ENCODE results near the gene PTPRR. TPM values are rescaled to one million over a fixed set of nuclear protein-coding genes. Genes with fewer than 3 reads are reported as not detected.

Gene PTPRR
- total and polyA plus RNA-seq, 2 of the 4 experiments (the other 2 are of a cell fraction) = 0.18 to 0.21 TPM

GRCh38 chr12:70788774-70789173, 131.8 kb downstream of the PTPRR start:
- H3K36me3 ChIP-seq (ENCODE audit: control insufficient read depth, insufficient read depth, low read length) = no peaks in the 10 kb centered on the region
- no peak overlapping the region for H2BK20ac ChIP-seq (ENCODE audit: low read depth, low read length)
- 67% methylated on average over 2 of the region's 5 CpGs; no CpG with 5 or more reads in 1 of the 2 experiments for WGBS, 2 experiments (ENCODE audit: extremely low coverage in 2 of 2, insufficient read length in 1 of 2)
- no peak overlapping the region for H2AFZ ChIP-seq (replicated peaks; ENCODE audit: low read length, poor library complexity)
- no peak overlapping the region for H3K9ac ChIP-seq (ENCODE audit: low read depth, low read length)
- ChIA-PET CTCF (no interaction called here), POLR2A (ENCODE audit: unreplicated experiment) (no interaction called here)
- no peak overlapping the region for H4K5ac ChIP-seq (ENCODE audit: low read depth, low read length)
- no peak overlapping the region for H2BK120ac ChIP-seq (ENCODE audit: low read depth, low read length)
- TF ChIP-seq CEBPB (IDR thresholded peaks at IDR 0.05; ENCODE audit: low read depth, low read length) = no peak
- TF ChIP-seq RFX5 (IDR thresholded peaks at IDR 0.05; ENCODE audit: low read depth, low read length) = no peak
- TF ChIP-seq USF2 (IDR thresholded peaks at IDR 0.05; ENCODE audit: low read depth, low read length) = no peak
- no peak for TF ChIP-seq CHD1 (IDR thresholded peaks at IDR 0.05; ENCODE audit: low read depth, low read length)
- TF ChIP-seq RAD21 (IDR thresholded peaks at IDR 0.05; ENCODE audit: low read length) = no peak
- no peaks in the 10 kb centered on the region for H3K9me3 ChIP-seq (ENCODE audit: control insufficient read depth, insufficient read depth, low read length)
- H3K56ac ChIP-seq (ENCODE audit: extremely low read depth, insufficient read depth, low read length) = no peak overlapping the region
- H3K18ac ChIP-seq (ENCODE audit: low read depth, low read length) = no peak overlapping the region
- BruUV-seq (replicated peaks) = no TSS peak
- H3K4me2 ChIP-seq (ENCODE audit: low read depth, low read length) = no peak overlapping the region
- no peaks in the 10 kb centered on the region for H3K9me1 ChIP-seq (ENCODE audit: insufficient read depth, low read length)
- no peaks in the 10 kb centered on the region for H3K79me1 ChIP-seq (ENCODE audit: low read depth in 1 of 2, low read length in 2 of 2)
- H2AK9ac ChIP-seq (replicated peaks; ENCODE audit: low read depth, low read length, poor library complexity) = no peak overlapping the region
- H3K23ac ChIP-seq (ENCODE audit: low read depth, low read length) = no peak overlapping the region
- no peak overlapping the region for H3K27ac ChIP-seq (ENCODE audit: insufficient read depth, low read length)
- H4K20me1 ChIP-seq (ENCODE audit: insufficient read depth, low read length) = no peaks in the 10 kb centered on the region
- H3K4me1 ChIP-seq (ENCODE audit: control insufficient read depth, insufficient read depth, low read length) = no peaks in the 10 kb centered on the region
- no peak overlapping the region for H2BK15ac ChIP-seq (ENCODE audit: low read depth, low read length)
- no peak overlapping the region for H3K4me3 ChIP-seq (ENCODE audit: insufficient read depth, low read depth, low read length)
- H4K8ac ChIP-seq (ENCODE audit: low read depth in 2 of 2, low read length in 2 of 2) = no peak overlapping the region
- no peaks in the 10 kb centered on the region for H3K27me3 ChIP-seq (ENCODE audit: control insufficient read depth, insufficient read depth, low read length)
- in situ Hi-C loops (cut with MboI; ENCODE audit: low sequenced_read_pairs) = no loop called here
- no peak overlapping the region for H3K4ac ChIP-seq (ENCODE audit: low read depth, low read length)
- no peak overlapping the region for H3K14ac ChIP-seq (replicated peaks; ENCODE audit: low read depth, low read length)
- no peak overlapping the region for H4K91ac ChIP-seq (ENCODE audit: insufficient read depth, low read depth, low read length)
- ATAC-seq (ENCODE audit: low read depth) = no peak
- H2BK5ac ChIP-seq (ENCODE audit: low read depth, low read length, poor library complexity, severe bottlenecking) = no peak overlapping the region
- dilution Hi-C loops (cut with HindIII; ENCODE audit: low sequenced_read_pairs, unreplicated experiment) = no loop called here
- no peak for DNase-seq
- H2AK5ac ChIP-seq (ENCODE audit: low read depth, low read length) = no peak overlapping the region
- intact Hi-C loops (cut with micrococcal nuclease) = no loop called here

Measured in IMR-90 (cell line).